ENCODE data around the gene ARGLU1. TPM values are rescaled to one million over a fixed set of nuclear protein-coding genes. Genes with fewer than 3 reads are reported as not detected.

The ARGLU1 gene
- total RNA-seq, 1 donor from 2014 or later = 242 TPM

GRCh38 chr13:106499113-106499512, 68.8 kb downstream of the ARGLU1 start:
- H3K9me3 Mint-ChIP-seq (ENCODE audit: unreplicated experiment) = no peaks in the 10 kb centered on the region
- DNase-seq (ENCODE audit: low spot score) = no peak
- H3K4me3 Mint-ChIP-seq (ENCODE audit: unreplicated experiment) = peak overlapping the region; percentile 19
- peaks cover 36% of the 10 kb centered on the region for H3K36me3 Mint-ChIP-seq (ENCODE audit: low read depth, unreplicated experiment)
- peak overlapping the region; percentile 62 for H3K27ac Mint-ChIP-seq (ENCODE audit: unreplicated experiment)
- H3K27me3 Mint-ChIP-seq (ENCODE audit: unreplicated experiment) = peaks cover 7% of the 10 kb centered on the region
- H3K4me1 Mint-ChIP-seq (ENCODE audit: unreplicated experiment) = peaks cover 68% of the 10 kb centered on the region
- no peak for TF ChIP-seq CTCF (IDR thresholded peaks at IDR 0.05; ENCODE audit: unreplicated experiment)

GRCh38 chr13:106498571-106498970, 69.4 kb downstream of the ARGLU1 start:
- peaks cover 7% of the 10 kb centered on the region for H3K27me3 Mint-ChIP-seq (ENCODE audit: unreplicated experiment)
- peaks cover 74% of the 10 kb centered on the region for H3K4me1 Mint-ChIP-seq (ENCODE audit: unreplicated experiment)

GRCh38 chr13:106498158-106498557, 69.8 kb downstream of the ARGLU1 start:
- Mint-ChIP-seq H3K9me3 (ENCODE audit: unreplicated experiment) (no peaks in the 10 kb centered on the region), H3K27me3 (ENCODE audit: unreplicated experiment) (peaks cover 5% of the 10 kb centered on the region), H3K36me3 (ENCODE audit: low read depth, unreplicated experiment) (peaks cover 38% of the 10 kb centered on the region), H3K4me1 (ENCODE audit: unreplicated experiment) (peaks cover 73% of the 10 kb centered on the region), H3K4me3 (ENCODE audit: unreplicated experiment) (peak overlapping the region; percentile 35), H3K27ac (ENCODE audit: unreplicated experiment) (peak overlapping the region; percentile 97)
- no peak for TF ChIP-seq CTCF (IDR thresholded peaks at IDR 0.05; ENCODE audit: unreplicated experiment)
- no peak for DNase-seq (ENCODE audit: low spot score)

More at GRCh38 chr13:106498571-106498970, 69.4 kb downstream of the ARGLU1 start:
- no peak for TF ChIP-seq CTCF (IDR thresholded peaks at IDR 0.05; ENCODE audit: unreplicated experiment)
- Mint-ChIP-seq H3K36me3 (ENCODE audit: low read depth, unreplicated experiment) (peaks cover 38% of the 10 kb centered on the region), H3K27ac (ENCODE audit: unreplicated experiment) (peak overlapping the region; percentile 62), H3K4me3 (ENCODE audit: unreplicated experiment) (peak overlapping the region; percentile 38), H3K9me3 (ENCODE audit: unreplicated experiment) (no peaks in the 10 kb centered on the region)
- no peak for DNase-seq (ENCODE audit: low spot score)

GRCh38 chr13:106497079-106497478, 70.9 kb downstream of the ARGLU1 start:
- no peak for DNase-seq (ENCODE audit: low spot score)
- H3K36me3 Mint-ChIP-seq (ENCODE audit: low read depth, unreplicated experiment) = peaks cover 43% of the 10 kb centered on the region
- peaks cover 9% of the 10 kb centered on the region for H3K27me3 Mint-ChIP-seq (ENCODE audit: unreplicated experiment)
- H3K4me1 Mint-ChIP-seq (ENCODE audit: unreplicated experiment) = peaks cover 76% of the 10 kb centered on the region
- H3K27ac Mint-ChIP-seq (ENCODE audit: unreplicated experiment) = peak overlapping the region; percentile 97
- H3K4me3 Mint-ChIP-seq (ENCODE audit: unreplicated experiment) = peak overlapping the region; percentile 19
- H3K9me3 Mint-ChIP-seq (ENCODE audit: unreplicated experiment) = no peaks in the 10 kb centered on the region
- TF ChIP-seq CTCF (IDR thresholded peaks at IDR 0.05; ENCODE audit: unreplicated experiment) = no peak

GRCh38 chr13:106496072-106496997, 71.6 kb downstream of the ARGLU1 start:
- Mint-ChIP-seq H3K4me1 (ENCODE audit: unreplicated experiment) (peaks cover 81% of the 10 kb centered on the region), H3K27me3 (ENCODE audit: unreplicated experiment) (peaks cover 13% of the 10 kb centered on the region), H3K27ac (ENCODE audit: unreplicated experiment) (peak overlapping the region; percentile 97), H3K9me3 (ENCODE audit: unreplicated experiment) (no peaks in the 10 kb centered on the region), H3K36me3 (ENCODE audit: low read depth, unreplicated experiment) (peaks cover 49% of the 10 kb centered on the region), H3K4me3 (ENCODE audit: unreplicated experiment) (peak overlapping the region; percentile 17)
- peak; percentile 57 for DNase-seq (ENCODE audit: low spot score)
- no peak for TF ChIP-seq CTCF (IDR thresholded peaks at IDR 0.05; ENCODE audit: unreplicated experiment)
